Stimulated activated CD8-positive, alpha-beta memory T cell treated with anti-CD3 and anti-CD28 coated beads, Interleukin-4, amount 100 ng/mL, for 24 hours (primary cell): ENCODE results near the gene IQGAP2.
"Not testable (repeated sequence)": the region's sequence is repeated elsewhere in the genome, so short reads cannot be mapped to it uniquely, and the experiment has no call there.

Experiments
- DNase-seq: peaks from one replicate; pipeline ENCODE4 v3.0.0-alpha.2; 2020; ENCODE audit warnings: low read depth

Gene IQGAP2

GRCh38 chr5:76571559-76571958, 168.5 kb downstream of the IQGAP2 start:
- no peak for DNase-seq

GRCh38 chr5:76576450-76576849, 173.4 kb downstream of the IQGAP2 start:
- no peak for DNase-seq

DNA sequence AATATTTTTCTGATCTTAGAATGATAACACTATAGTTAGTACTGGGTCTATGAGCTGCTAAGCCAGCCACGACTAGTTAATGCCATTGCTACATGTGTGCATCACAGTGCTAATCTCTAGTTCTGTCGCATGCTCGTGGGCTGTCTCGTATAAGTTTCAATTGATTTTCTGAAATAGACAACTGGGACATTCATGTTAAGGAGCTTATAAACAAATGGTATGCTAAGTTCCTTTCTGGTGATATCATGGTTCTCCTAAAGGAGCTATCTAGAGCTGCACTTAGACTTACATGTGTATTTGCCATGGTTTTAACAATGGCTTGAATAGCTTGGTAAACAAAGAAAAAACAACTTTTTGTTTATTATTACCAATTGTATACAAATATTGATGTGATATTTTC, 173.9 kb downstream of the IQGAP2 start:
- DNase-seq, result no peak

DNA sequence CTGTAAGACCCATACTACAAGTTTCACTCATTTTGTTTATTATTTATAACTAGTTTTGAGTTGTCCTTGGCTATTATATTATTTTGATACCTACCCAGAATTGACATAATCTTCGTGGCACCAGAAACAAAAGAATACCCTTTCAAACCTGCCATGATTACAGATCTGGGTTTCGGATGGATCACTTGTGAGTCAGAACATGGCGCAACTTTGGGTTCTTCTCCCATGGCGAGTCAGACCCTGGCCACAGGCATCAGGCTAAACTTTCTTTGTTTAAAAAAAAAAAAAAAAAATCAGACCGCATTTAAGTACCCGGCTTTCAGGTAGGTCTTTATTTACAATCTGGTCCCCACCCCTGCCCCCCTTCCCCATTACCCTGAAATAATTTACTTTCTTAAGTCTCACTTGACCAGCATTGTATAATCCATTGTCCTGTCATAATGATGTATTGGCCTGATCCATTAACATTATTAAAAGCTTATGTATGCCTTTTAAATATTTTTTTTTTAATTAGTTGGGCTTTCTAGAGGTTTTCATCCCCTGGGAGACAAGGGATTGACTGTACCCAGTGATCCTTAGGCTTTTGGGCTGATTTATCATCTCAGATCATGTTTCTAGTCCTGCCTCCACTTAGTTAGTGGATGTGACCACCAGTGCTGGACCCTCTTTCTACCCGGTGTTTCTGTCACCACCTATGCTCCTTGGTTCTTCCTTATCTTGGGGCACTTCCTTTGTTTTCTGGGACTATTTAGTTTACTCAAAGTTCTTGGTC, 176.3 kb downstream of the IQGAP2 start:
- no peak for DNase-seq

DNA sequence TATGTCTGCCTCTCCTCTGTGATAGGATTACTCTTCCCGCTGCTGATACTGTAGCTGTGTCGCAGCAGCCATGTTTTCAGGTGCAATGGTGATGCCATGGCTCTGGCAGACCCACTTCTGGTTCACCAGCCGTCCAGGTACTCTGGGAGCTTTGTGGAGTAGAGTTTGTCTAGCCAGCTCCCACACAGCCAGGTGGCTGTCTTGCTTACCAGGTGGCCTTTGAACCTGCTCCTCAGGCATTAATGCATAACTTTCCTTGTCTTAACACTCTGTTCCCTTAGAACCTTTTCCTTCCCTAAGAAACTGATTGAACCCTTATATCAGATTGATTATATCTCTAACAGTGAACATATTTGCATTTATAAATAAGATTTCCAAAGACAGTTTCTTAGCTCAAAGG, 177.9 kb downstream of the IQGAP2 start:
- no peak for DNase-seq

DNA sequence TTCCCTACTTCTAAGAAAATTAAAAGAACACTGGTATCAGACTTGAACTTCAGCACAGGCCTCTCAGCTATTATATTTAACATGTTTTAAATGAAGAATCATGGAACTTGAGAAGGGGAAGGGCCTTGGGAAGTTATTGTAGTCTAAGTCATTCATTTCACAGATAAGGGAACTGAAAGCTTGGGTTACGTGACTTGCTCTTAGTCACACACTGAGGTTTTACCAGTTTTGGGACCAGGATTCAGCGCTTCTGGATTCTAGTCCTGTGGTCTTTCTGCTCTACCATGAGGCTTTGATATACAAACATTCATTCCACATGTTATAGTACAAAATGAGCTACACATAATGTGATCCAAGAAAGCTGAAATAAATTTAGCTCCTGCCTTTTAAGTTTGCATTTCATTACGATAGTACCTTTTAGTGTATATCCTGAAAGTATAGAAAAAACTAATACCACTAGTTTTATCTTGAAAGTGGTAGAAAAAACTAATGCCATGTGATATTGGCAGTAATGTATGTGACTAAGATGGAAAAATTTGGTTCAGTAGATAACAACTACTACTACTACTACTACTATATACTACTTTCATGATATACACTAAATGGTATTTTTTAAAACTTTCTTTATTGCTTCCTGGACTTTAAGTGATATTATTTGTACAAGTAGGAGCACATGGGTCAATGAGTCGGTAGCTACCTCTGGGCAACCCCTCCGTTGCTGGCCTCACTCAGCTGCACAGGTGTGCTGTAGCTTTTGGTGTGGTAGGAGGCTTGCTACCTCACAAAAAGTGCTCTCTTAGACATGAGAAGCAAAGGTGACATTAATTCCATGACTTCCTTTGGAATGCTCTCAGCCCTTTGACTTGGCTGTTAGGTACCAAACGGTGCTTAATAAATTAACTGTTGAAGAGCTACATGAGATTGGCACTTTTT, 179.4 kb downstream of the IQGAP2 start:
- DNase-seq, result no peak

DNA sequence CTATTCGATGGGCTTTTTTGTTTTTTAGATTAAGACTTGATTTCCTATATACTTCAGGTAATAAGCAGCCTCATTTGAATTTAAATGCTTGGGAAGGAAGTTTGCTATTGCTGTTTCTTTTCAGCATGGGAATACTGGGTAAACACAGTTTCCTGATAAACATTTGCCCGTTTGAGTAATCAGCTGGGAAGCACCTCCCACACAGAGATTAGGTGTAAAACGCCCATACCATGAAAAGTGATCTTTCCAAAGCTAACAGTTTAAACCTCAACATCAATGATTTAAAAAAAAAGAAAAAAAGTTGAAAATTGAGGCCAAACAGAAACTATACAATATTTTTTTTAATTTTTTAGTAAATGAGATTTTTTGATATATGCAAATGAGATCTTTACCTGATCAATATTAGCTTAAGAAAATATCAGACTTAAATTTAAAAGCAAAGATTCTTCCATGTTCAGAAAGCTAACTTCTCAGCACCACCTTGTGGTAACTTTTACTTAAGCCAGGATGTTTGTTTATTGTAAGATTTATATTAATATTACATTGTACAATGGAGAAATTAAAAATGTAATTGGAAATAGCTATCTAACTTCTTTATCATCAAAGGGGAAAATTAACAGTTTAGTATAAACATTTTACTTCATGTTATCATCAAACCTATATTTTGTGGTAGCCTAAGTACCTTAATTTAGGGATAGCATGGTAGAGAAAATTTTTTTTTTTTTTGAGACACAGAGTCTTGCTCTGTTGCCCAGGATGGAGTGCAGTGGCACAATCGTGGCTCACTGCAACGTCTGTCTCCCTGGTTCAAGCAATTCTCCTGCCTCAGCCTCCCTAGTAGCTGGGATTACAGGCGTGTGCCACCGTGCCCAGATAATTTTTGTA, 180.3 kb downstream of the IQGAP2 start:
- DNase-seq, result no peak

DNA sequence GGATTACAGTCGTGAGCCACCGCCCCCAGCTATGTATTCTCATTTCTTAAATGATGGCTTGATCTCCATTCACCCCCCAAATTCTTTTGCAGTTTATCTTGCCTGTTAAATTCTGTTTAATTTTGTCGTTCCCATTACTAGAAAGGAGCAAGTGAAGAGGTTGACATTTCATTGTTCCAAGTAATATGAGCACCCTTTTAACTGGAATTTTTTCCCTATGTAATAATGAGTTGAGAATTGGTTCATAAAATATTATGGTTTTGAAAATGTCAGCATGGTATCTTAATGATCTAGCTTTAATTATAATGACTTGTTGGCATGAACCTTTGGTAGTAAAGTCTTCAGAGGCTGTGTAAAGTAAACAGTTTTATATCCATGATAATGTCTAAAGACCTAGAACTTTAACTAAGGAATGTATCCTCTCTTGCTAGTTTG, 182.7 kb downstream of the IQGAP2 start:
- no peak for DNase-seq

DNA sequence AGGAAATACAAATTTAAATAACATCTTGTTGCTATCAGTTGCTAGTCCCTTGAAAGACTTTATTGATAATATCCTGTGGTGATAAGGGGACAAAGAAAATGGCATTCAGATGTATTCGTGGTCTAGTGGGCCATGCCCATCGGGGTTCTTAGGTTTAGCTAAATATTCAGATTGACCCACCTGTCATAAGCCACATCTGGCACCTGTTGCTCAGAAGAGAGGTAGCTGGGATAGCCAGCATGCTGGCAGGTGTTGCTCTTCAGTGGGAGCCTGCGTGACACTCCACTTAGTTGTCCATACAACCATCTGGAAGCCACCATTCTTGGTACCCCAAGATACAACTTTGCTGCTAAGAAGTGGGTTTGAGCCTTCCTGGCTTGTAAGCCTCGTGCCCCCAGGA, 183.4 kb downstream of the IQGAP2 start:
- DNase-seq, result no peak

DNA sequence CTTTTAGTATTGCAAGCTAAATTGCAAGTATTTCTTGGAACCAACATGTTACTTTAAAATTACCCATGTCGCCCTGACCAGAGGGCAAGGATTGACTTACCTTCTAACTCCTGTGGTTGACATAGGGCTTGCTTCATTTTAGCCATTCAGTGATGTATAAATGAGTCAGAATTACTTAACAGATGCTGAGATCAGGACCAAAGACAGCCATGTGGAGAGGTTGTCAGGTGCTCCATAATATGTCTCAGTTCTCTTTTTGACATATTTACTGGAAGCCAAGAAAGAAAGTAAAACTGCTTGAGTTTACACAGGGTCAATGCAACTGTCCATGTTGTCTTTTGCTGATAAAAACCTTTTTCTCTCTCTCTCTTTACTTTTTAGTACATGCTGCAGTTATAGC, 186.9 kb downstream of the IQGAP2 start:
- no peak for DNase-seq

- no peak for DNase-seq
Observed at GRCh38 chr5:76591366-76591765, 188.3 kb downstream of the IQGAP2 start.

GRCh38 chr5:76592692-76593091, 189.6 kb downstream of the IQGAP2 start:
- no peak for DNase-seq

DNA sequence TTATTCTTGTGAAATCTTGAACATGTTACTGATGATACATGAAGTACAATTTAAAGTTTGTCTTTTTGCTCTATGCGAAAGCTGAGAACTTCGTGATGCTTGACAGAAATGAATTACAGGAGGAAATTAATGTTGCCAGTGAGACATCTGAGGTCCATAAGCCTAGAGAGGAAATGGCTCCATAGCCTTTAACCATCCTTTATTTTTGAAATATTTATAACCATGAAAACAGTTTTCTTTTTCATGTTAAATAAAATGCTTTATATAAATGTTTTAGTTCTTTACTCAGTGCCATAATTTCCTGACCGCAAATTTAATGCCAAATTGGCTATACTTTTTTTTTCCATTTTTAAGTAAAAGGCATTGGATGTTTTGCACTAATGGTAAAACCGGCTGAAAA, 191.0 kb downstream of the IQGAP2 start:
- DNase-seq, result no peak

DNA sequence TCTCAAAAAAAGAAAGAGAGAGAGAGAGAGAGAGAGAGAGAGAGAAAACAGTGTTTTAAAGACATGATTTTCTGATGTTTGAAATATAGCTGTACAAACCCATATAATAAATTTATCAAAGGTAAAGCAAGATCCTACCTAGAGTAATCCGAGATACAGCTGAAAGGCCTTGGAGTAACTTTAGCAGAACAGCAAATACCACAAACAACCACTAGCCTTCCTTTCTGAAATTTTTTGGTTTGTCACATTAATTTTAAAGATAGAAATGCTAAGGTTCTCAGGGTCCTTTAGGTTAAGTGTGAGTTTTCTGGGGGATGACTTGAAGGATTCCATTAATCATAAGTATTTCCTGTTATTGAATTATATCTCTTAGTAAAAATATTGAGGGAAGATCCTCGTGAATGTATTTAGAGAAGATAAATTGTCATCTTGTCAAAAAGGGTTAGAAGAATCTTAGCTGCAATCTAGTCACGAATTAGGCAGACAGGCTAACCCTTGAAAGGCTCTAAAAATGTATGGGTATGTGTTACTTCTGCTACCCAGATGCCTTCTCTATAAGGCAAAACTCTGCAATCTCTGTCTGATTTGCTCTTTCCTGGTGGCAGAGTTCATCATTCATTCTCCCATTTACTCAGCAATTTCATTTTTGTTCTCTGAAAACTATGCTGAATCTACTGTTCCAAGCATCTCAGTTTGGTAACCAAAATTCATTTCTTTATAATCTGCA, 192.8 kb downstream of the IQGAP2 start:
- no peak for DNase-seq

- DNase-seq, result no peak
Observed at GRCh38 chr5:76598531-76598930, 195.4 kb downstream of the IQGAP2 start.

DNA sequence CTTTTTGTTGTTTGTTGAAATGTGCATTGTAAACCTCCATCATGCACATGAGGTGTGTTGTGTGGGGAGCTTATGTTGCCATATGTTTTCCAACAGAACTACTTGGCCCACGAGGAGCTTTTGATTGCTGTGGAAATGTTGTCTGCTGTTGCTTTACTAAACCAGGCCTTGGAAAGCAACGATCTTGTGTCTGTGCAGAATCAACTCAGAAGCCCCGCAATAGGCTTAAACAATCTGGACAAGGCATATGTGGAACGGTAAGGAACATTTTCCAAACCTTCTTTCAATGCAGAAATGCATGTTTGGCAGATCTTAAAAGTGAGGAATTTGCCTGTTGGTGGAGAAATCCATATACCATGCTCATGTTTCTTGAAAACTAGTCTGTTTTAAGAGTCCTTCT, 197.6 kb downstream of the IQGAP2 start:
- DNase-seq, result no peak

GRCh38 chr5:76601470-76601869, 198.4 kb downstream of the IQGAP2 start:
- DNase-seq, result no peak

GRCh38 chr5:76602094-76602726, 199.1 kb downstream of the IQGAP2 start:
- DNase-seq, result no peak

GRCh38 chr5:76603991-76604390, 200.9 kb downstream of the IQGAP2 start:
- DNase-seq, result not testable (repeated sequence)

- no peak for DNase-seq
Observed at GRCh38 chr5:76604838-76605237, 201.8 kb downstream of the IQGAP2 start.

DNA sequence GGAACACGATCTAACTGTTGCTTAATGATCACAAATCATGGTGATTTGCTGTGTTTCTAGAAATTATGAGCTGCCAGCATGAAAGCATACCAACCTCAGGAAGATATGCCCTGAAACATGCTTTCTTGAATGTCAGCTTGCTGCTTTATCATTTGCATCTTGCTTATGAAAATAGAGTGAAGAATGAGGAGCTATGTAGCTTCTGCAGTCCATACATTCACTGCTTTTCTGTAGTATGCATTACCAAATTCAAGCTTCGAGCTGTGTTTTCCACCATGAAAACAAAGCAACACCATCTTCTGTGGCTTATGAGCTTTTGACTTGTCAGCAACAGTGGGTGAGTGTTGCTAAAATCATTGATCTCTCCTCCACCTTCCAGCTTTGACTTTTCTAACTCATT, 203.6 kb downstream of the IQGAP2 start:
- DNase-seq, result no peak
